HG02870 (cell line): Measurements from ENCODE around the gene PRKCA.
"Not testable (repeated sequence)": the region's sequence is repeated elsewhere in the genome, so short reads cannot be mapped to it uniquely, and the experiment has no call there.

Experiments
- ATAC-seq: cut with Tn5 transposase; IDR thresholded peaks from one replicate; pipeline ENCODE4 v1.9.1; 2021; ENCODE audit warnings: mild to moderate bottlenecking, moderate library complexity; ENCODE audit not compliant: unreplicated experiment

The PRKCA gene

GRCh38 chr17:66480802-66481201, 178.4 kb downstream of the PRKCA start:
- no peak for ATAC-seq

- ATAC-seq = no peak
These were observed 178.9 kb downstream of the PRKCA start for GRCh38 chr17:66481271-66481670.

GRCh38 chr17:66483906-66484305, 181.5 kb downstream of the PRKCA start:
- ATAC-seq = no peak

GRCh38 chr17:66485309-66485947, 183.0 kb downstream of the PRKCA start:
- ATAC-seq = no peak

- ATAC-seq = no peak
These were observed 184.7 kb downstream of the PRKCA start for GRCh38 chr17:66487121-66487520.

- no peak for ATAC-seq
These were observed 185.6 kb downstream of the PRKCA start for GRCh38 chr17:66487981-66488468.

- no peak for ATAC-seq
These were observed 186.5 kb downstream of the PRKCA start for GRCh38 chr17:66488864-66489263.

GRCh38 chr17:66489576-66489975, 187.2 kb downstream of the PRKCA start:
- not testable (repeated sequence) for ATAC-seq

- ATAC-seq = no peak
These were observed 188.8 kb downstream of the PRKCA start for GRCh38 chr17:66491213-66491612.

GRCh38 chr17:66491665-66492064, 189.3 kb downstream of the PRKCA start:
- ATAC-seq = no peak

- ATAC-seq = no peak
These were observed 189.7 kb downstream of the PRKCA start for GRCh38 chr17:66492080-66492479.

- no peak for ATAC-seq
These were observed 190.2 kb downstream of the PRKCA start for GRCh38 chr17:66492561-66493005.

GRCh38 chr17:66493283-66494019, 191.0 kb downstream of the PRKCA start:
- ATAC-seq = no peak

- ATAC-seq = no peak
These were observed 191.8 kb downstream of the PRKCA start for GRCh38 chr17:66494023-66494803.

- ATAC-seq = no peak
These were observed 192.6 kb downstream of the PRKCA start for GRCh38 chr17:66495035-66495434.

- ATAC-seq = no peak
These were observed 193.9 kb downstream of the PRKCA start for GRCh38 chr17:66496306-66496705.

GRCh38 chr17:66498580-66498979, 196.2 kb downstream of the PRKCA start:
- no peak for ATAC-seq

GRCh38 chr17:66506641-66507040, 204.2 kb downstream of the PRKCA start:
- ATAC-seq = no peak

GRCh38 chr17:66507103-66507923, 204.9 kb downstream of the PRKCA start:
- no peak for ATAC-seq

GRCh38 chr17:66507982-66508760, 205.8 kb downstream of the PRKCA start:
- ATAC-seq = no peak
